Measurements from ENCODE around the gene AATK. TPM values are rescaled to one million over a fixed set of nuclear protein-coding genes. Genes with fewer than 3 reads are reported as not detected.

The AATK gene
- total and polyA plus RNA-seq, 2 experiments from 2014 or later: 5.7 to 6.3 TPM

- TF ChIP-seq, protein P1, sequence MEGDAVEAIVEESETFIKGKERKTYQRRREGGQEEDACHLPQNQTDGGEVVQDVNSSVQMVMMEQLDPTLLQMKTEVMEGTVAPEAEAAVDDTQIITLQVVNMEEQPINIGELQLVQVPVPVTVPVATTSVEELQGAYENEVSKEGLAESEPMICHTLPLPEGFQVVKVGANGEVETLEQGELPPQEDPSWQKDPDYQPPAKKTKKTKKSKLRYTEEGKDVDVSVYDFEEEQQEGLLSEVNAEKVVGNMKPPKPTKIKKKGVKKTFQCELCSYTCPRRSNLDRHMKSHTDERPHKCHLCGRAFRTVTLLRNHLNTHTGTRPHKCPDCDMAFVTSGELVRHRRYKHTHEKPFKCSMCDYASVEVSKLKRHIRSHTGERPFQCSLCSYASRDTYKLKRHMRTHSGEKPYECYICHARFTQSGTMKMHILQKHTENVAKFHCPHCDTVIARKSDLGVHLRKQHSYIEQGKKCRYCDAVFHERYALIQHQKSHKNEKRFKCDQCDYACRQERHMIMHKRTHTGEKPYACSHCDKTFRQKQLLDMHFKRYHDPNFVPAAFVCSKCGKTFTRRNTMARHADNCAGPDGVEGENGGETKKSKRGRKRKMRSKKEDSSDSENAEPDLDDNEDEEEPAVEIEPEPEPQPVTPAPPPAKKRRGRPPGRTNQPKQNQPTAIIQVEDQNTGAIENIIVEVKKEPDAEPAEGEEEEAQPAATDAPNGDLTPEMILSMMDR (IDR thresholded peaks at IDR 0.05; ENCODE audit: poor library complexity): no peak
- TF ChIP-seq EZH2phosphoT487 (IDR thresholded peaks at IDR 0.05; ENCODE audit: low read depth, severe bottlenecking, unreplicated experiment) (no peak), EZH2 (IDR thresholded peaks at IDR 0.05; ENCODE audit: borderline replicate concordance) (no peak)
- Histone ChIP-seq H3K4me3 (no peak overlapping the region), H2AFZ (no peak overlapping the region), H3K27ac (no peak overlapping the region), H3K27me3 (no peaks in the 10 kb centered on the region), H3K4me2 (no peak overlapping the region), H3K36me3 (replicated peaks; ENCODE audit: insufficient read depth, low read depth) (no peaks in the 10 kb centered on the region), H4K20me1 (ENCODE audit: insufficient read depth, poor library complexity, severe bottlenecking) (no peaks in the 10 kb centered on the region), H3K4me1 (ENCODE audit: insufficient read depth) (no peaks in the 10 kb centered on the region), H3K79me2 (no peaks in the 10 kb centered on the region), H3K9me3 (ENCODE audit: low read depth) (no peaks in the 10 kb centered on the region), H3K9me2 (replicated peaks; ENCODE audit: insufficient read depth) (no peaks in the 10 kb centered on the region)
- 79% methylated on average over 19 of the region's 34 CpGs for WGBS (ENCODE audit: low lambda C conversion rate, missing lambda C conversion rate)
- DNase-seq (ENCODE audit: low spot score): no peak
Measured at GRCh38 chr17:81192386-81193050, 26.5 kb upstream of the AATK start.

- DNase-seq (ENCODE audit: low spot score): no peak
- H4K20me1 ChIP-seq (ENCODE audit: insufficient read depth, poor library complexity, severe bottlenecking): no peaks in the 10 kb centered on the region
- no peak overlapping the region for H3K4me3 ChIP-seq
- TF ChIP-seq EZH2phosphoT487 (IDR thresholded peaks at IDR 0.05; ENCODE audit: low read depth, severe bottlenecking, unreplicated experiment): no peak
- TF ChIP-seq, protein P1 (IDR thresholded peaks at IDR 0.05; ENCODE audit: poor library complexity): no peak
- TF ChIP-seq EZH2 (IDR thresholded peaks at IDR 0.05; ENCODE audit: borderline replicate concordance): no peak
- H3K9me2 ChIP-seq (replicated peaks; ENCODE audit: insufficient read depth): no peaks in the 10 kb centered on the region
- H3K36me3 ChIP-seq (replicated peaks; ENCODE audit: insufficient read depth, low read depth): no peaks in the 10 kb centered on the region
- no peak overlapping the region for H2AFZ ChIP-seq
- 96% methylated on average over 14 of the region's 14 CpGs for WGBS (ENCODE audit: low lambda C conversion rate, missing lambda C conversion rate)
- no peaks in the 10 kb centered on the region for H3K4me1 ChIP-seq (ENCODE audit: insufficient read depth)
- H3K79me2 ChIP-seq: no peaks in the 10 kb centered on the region
- H3K27me3 ChIP-seq: no peaks in the 10 kb centered on the region
- no peaks in the 10 kb centered on the region for H3K9me3 ChIP-seq (ENCODE audit: low read depth)
- H3K27ac ChIP-seq: no peak overlapping the region
- H3K4me2 ChIP-seq: no peak overlapping the region
Measured at GRCh38 chr17:81191646-81192045, 25.6 kb upstream of the AATK start.

DNA sequence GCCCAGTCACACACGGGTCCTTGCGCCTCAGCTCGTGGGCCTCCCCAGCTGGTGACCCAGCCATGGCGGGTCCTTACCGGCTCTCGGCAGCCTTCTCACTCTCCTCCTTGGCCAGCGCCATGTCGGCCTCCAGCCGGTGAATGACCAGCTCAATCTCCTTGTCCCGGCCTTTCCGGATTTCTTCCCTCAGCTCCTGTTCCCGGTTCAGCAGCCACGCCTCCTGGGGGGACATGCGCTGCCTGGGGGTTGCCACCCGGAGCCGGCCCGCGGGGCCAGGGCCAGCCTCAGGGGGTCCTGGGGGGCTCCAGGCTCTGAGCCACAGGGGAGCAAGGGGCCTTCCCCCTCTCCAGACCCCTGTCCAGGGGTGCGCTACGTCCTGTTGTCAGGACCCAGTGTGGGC, 25.1 kb upstream of the AATK start:
- Histone ChIP-seq H3K4me1 (ENCODE audit: insufficient read depth) (no peaks in the 10 kb centered on the region), H3K9me2 (replicated peaks; ENCODE audit: insufficient read depth) (no peaks in the 10 kb centered on the region), H3K27ac (no peak overlapping the region), H3K36me3 (replicated peaks; ENCODE audit: insufficient read depth, low read depth) (no peaks in the 10 kb centered on the region), H3K4me2 (no peak overlapping the region), H2AFZ (no peak overlapping the region), H4K20me1 (ENCODE audit: insufficient read depth, poor library complexity, severe bottlenecking) (no peaks in the 10 kb centered on the region), H3K27me3 (no peaks in the 10 kb centered on the region), H3K4me3 (no peak overlapping the region), H3K79me2 (no peaks in the 10 kb centered on the region), H3K9me3 (ENCODE audit: low read depth) (no peaks in the 10 kb centered on the region)
- no peak for DNase-seq (ENCODE audit: low spot score)
- TF ChIP-seq EZH2phosphoT487 (IDR thresholded peaks at IDR 0.05; ENCODE audit: low read depth, severe bottlenecking, unreplicated experiment): no peak
- no peak for TF ChIP-seq EZH2 (IDR thresholded peaks at IDR 0.05; ENCODE audit: borderline replicate concordance)
- TF ChIP-seq, protein P1 (IDR thresholded peaks at IDR 0.05; ENCODE audit: poor library complexity): no peak
- 91% methylated on average over 17 of the region's 20 CpGs for WGBS (ENCODE audit: low lambda C conversion rate, missing lambda C conversion rate)

Measured in hepatocyte (in vitro differentiated cells).